IPS-18a (cell line): ENCODE results near the gene ATXN1.

ENCODE experiments used
- H3K27ac ChIP-seq: one replicate; pipeline ENCODE4 v1.5.1; 2013; ENCODE audit warnings: low read length
- H3K27me3 ChIP-seq: one replicate; pipeline ENCODE4 v1.6.1; 2013; ENCODE audit warnings: mild to moderate bottlenecking, low read length; ENCODE audit not compliant: control insufficient read depth, insufficient read depth
- H3K36me3 ChIP-seq: one replicate; pipeline ENCODE4 v1.6.1; 2013; ENCODE audit warnings: low read depth, low read length; ENCODE audit not compliant: control insufficient read depth
- H3K4me1 ChIP-seq: one replicate; pipeline ENCODE4 v1.6.1; 2013; ENCODE audit warnings: low read depth, low read length; ENCODE audit not compliant: control insufficient read depth
- H3K4me3 ChIP-seq: one replicate; pipeline ENCODE4 v1.5.1; 2013; ENCODE audit warnings: low read length
- H3K9ac ChIP-seq: one replicate; pipeline ENCODE4 v1.6.1; 2013; ENCODE audit warnings: mild to moderate bottlenecking, low read length, moderate library complexity
- H3K9me3 ChIP-seq: one replicate; pipeline ENCODE4 v1.6.1; 2013; ENCODE audit warnings: low read depth, low read length; ENCODE audit not compliant: control insufficient read depth

ATXN1 gene

GRCh38 chr6:16305246-16305725 is 456.0 kb downstream of the ATXN1 start:
- Histone ChIP-seq H3K27me3 (peaks cover 52% of the 10 kb centered on the region), H3K4me3 (peak overlapping the region; percentile 20), H3K9ac (no peak overlapping the region), H3K27ac (no peak overlapping the region), H3K9me3 (no peaks in the 10 kb centered on the region), H3K4me1 (peaks cover 32% of the 10 kb centered on the region), H3K36me3 (no peaks in the 10 kb centered on the region)

GRCh38 chr6:16302721-16303552 is 458.3 kb downstream of the ATXN1 start:
- no peak overlapping the region for H3K27ac ChIP-seq
- no peaks in the 10 kb centered on the region for H3K36me3 ChIP-seq
- peaks cover 32% of the 10 kb centered on the region for H3K4me1 ChIP-seq
- H3K9me3 ChIP-seq, result no peaks in the 10 kb centered on the region
- no peak overlapping the region for H3K9ac ChIP-seq
- peaks cover 52% of the 10 kb centered on the region for H3K27me3 ChIP-seq
- peak overlapping the region; percentile 41 for H3K4me3 ChIP-seq

- Histone ChIP-seq H3K9me3 (no peaks in the 10 kb centered on the region), H3K27ac (no peak overlapping the region), H3K27me3 (peaks cover 45% of the 10 kb centered on the region)
Measured at GRCh38 chr6:16301511-16301910, 459.7 kb downstream of the ATXN1 start.

GRCh38 chr6:16299861-16300260 is 461.4 kb downstream of the ATXN1 start:
- H3K36me3 ChIP-seq, result no peaks in the 10 kb centered on the region
- no peaks in the 10 kb centered on the region for H3K9me3 ChIP-seq
- H3K4me3 ChIP-seq, result no peak overlapping the region
- no peak overlapping the region for H3K27ac ChIP-seq
- H3K4me1 ChIP-seq, result peaks cover 21% of the 10 kb centered on the region
- H3K9ac ChIP-seq, result no peak overlapping the region
- peaks cover 29% of the 10 kb centered on the region for H3K27me3 ChIP-seq

More at GRCh38 chr6:16301511-16301910, 459.7 kb downstream of the ATXN1 start:
- H3K4me1 ChIP-seq, result peaks cover 27% of the 10 kb centered on the region
- no peak overlapping the region for H3K9ac ChIP-seq
- no peaks in the 10 kb centered on the region for H3K36me3 ChIP-seq
- H3K4me3 ChIP-seq, result no peak overlapping the region

GRCh38 chr6:16296061-16296670 is 465.1 kb downstream of the ATXN1 start:
- no peaks in the 10 kb centered on the region for H3K27me3 ChIP-seq
- H3K4me1 ChIP-seq, result no peaks in the 10 kb centered on the region
- H3K27ac ChIP-seq, result no peak overlapping the region
- H3K4me3 ChIP-seq, result no peak overlapping the region
- H3K9ac ChIP-seq, result no peak overlapping the region
- no peaks in the 10 kb centered on the region for H3K9me3 ChIP-seq
- H3K36me3 ChIP-seq, result no peaks in the 10 kb centered on the region

- Histone ChIP-seq H3K27ac (no peak overlapping the region), H3K36me3 (no peaks in the 10 kb centered on the region), H3K4me3 (no peak overlapping the region), H3K4me1 (no peaks in the 10 kb centered on the region), H3K27me3 (no peaks in the 10 kb centered on the region), H3K9me3 (no peaks in the 10 kb centered on the region), H3K9ac (no peak overlapping the region)
Measured at GRCh38 chr6:16295471-16295870, 465.8 kb downstream of the ATXN1 start.

- H3K27me3 ChIP-seq, result no peaks in the 10 kb centered on the region
- no peak overlapping the region for H3K27ac ChIP-seq
- H3K9me3 ChIP-seq, result no peaks in the 10 kb centered on the region
- no peaks in the 10 kb centered on the region for H3K4me1 ChIP-seq
- H3K36me3 ChIP-seq, result no peaks in the 10 kb centered on the region
- no peak overlapping the region for H3K9ac ChIP-seq
- no peak overlapping the region for H3K4me3 ChIP-seq
Measured at GRCh38 chr6:16295060-16295459, 466.2 kb downstream of the ATXN1 start.

GRCh38 chr6:16294371-16294770 is 466.9 kb downstream of the ATXN1 start:
- no peak overlapping the region for H3K4me3 ChIP-seq
- no peaks in the 10 kb centered on the region for H3K4me1 ChIP-seq
- no peak overlapping the region for H3K27ac ChIP-seq
- H3K9me3 ChIP-seq, result no peaks in the 10 kb centered on the region
- H3K36me3 ChIP-seq, result no peaks in the 10 kb centered on the region
- H3K27me3 ChIP-seq, result no peaks in the 10 kb centered on the region
- H3K9ac ChIP-seq, result no peak overlapping the region

GRCh38 chr6:16292942-16293341 is 468.3 kb downstream of the ATXN1 start:
- Histone ChIP-seq H3K9me3 (no peaks in the 10 kb centered on the region), H3K4me1 (no peaks in the 10 kb centered on the region), H3K4me3 (no peak overlapping the region), H3K36me3 (no peaks in the 10 kb centered on the region), H3K27ac (no peak overlapping the region), H3K9ac (no peak overlapping the region), H3K27me3 (no peaks in the 10 kb centered on the region)

GRCh38 chr6:16292432-16292831 is 468.8 kb downstream of the ATXN1 start:
- no peaks in the 10 kb centered on the region for H3K27me3 ChIP-seq
- no peak overlapping the region for H3K27ac ChIP-seq
- no peak overlapping the region for H3K9ac ChIP-seq
- H3K9me3 ChIP-seq, result no peaks in the 10 kb centered on the region
- H3K4me3 ChIP-seq, result no peak overlapping the region
- H3K36me3 ChIP-seq, result no peaks in the 10 kb centered on the region
- no peaks in the 10 kb centered on the region for H3K4me1 ChIP-seq

GRCh38 chr6:16291739-16292138 is 469.5 kb downstream of the ATXN1 start:
- Histone ChIP-seq H3K4me1 (no peaks in the 10 kb centered on the region), H3K4me3 (no peak overlapping the region), H3K36me3 (no peaks in the 10 kb centered on the region), H3K9ac (no peak overlapping the region), H3K27me3 (no peaks in the 10 kb centered on the region), H3K27ac (no peak overlapping the region), H3K9me3 (no peaks in the 10 kb centered on the region)

- H3K36me3 ChIP-seq, result no peaks in the 10 kb centered on the region
- no peaks in the 10 kb centered on the region for H3K9me3 ChIP-seq
- H3K4me1 ChIP-seq, result no peaks in the 10 kb centered on the region
- H3K27ac ChIP-seq, result no peak overlapping the region
- no peak overlapping the region for H3K9ac ChIP-seq
- H3K27me3 ChIP-seq, result peaks cover 4% of the 10 kb centered on the region
- no peak overlapping the region for H3K4me3 ChIP-seq
Measured at GRCh38 chr6:16288163-16288562, 473.1 kb downstream of the ATXN1 start.
